Esophagus squamous epithelium (tissue), 5 donors: ENCODE data around the gene GTPBP3. TPM values are rescaled to one million over a fixed set of nuclear protein-coding genes. Genes with fewer than 3 reads are reported as not detected.
"Not testable (repeated sequence)": the region's sequence is repeated elsewhere in the genome, so short reads cannot be mapped to it uniquely, and the experiment has no call there.

Experiments
- DNase-seq: peaks from one replicate; lab custom pipeline; 2025; lab: John Stamatoyannopoulos, UW
- H3K27ac ChIP-seq, 4 donors: fragments of 200-600 bp; sonication (generic); one replicate each; pipeline ENCODE4 v1.5.1; 2016 to 2019; ENCODE audit warnings: mild to moderate bottlenecking in 1 of 4
- H3K27me3 ChIP-seq, 4 donors: fragments of 200-600 bp; sonication (generic); 1 replicate in 3 of 4; 2 replicates in 1 of 4; pipeline versions ENCODE4 v1.5.1 to v1.6.0; 2017 to 2021; ENCODE audit warnings: antibody characterized with exemption in 1 of 4
- H3K36me3 ChIP-seq, 3 donors: fragments of 200-600 bp; sonication (generic); one replicate each; pipeline ENCODE4 v1.5.1; 2016 to 2019
- H3K4me1 ChIP-seq, 3 donors: fragments of 200-600 bp; sonication (generic); one replicate each; pipeline ENCODE4 v1.5.1; 2017 to 2019
- H3K4me3 ChIP-seq, 4 donors: fragments of 200-600 bp; sonication (generic); 1 replicate in 3 of 4; 2 replicates in 1 of 4; pipeline ENCODE4 v1.5.1; 2016 to 2019; ENCODE audit warnings: mild to moderate bottlenecking in 2 of 4, moderate library complexity in 1 of 4
- H3K9me3 ChIP-seq, 3 donors: fragments of 200-600 bp; sonication (generic); one replicate each; pipeline ENCODE4 v1.5.1; 2016 to 2019
- POLR2A ChIP-seq, 4 donors: fragments of 450-650 bp; IDR thresholded peaks; one replicate each; pipeline ENCODE4 v1.6.1; 2017; ENCODE audit warnings: antibody characterized with exemption in 4 of 4, mild to moderate bottlenecking in 4 of 4, moderate library complexity in 3 of 4
- WGBS, 2 donors: methylation state at CpG; one replicate each; pipeline ENCODE4 v1.1.5; 2018; 5-methylcytosine and 5-hydroxymethylcytosine counted together
- intact Hi-C: fragments of 100-400 bp; cut with DNase I; formaldehyde crosslinking; loops from one replicate; pipeline ENCODE4 v1.15.0; 2022
- total RNA-seq, 4 donors: library from RNA; depleted of rRNA; stranded (reverse); fragments of >200 nt; gene quantifications; one replicate each; pipeline ENCODE4 v1.1.0, GENCODE V29; 2016
- TF ChIP-seq, protein P1 (sequence below), 6 experiments: fragments of 450-650 bp in 4 of 6; fragments of 200-600 bp in 2 of 6; sonication (generic) in 2 of 6; IDR thresholded peaks; one replicate each; pipeline ENCODE4 v1.5.1; 2016 to 2019; ENCODE audit warnings: antibody characterized with exemption in 6 of 6, mild to moderate bottlenecking in 4 of 6, moderate library complexity in 4 of 6
- donor health status: DM: yes; HTN: yes; CAD: no.

Gene GTPBP3
- total RNA-seq, 4 donors from 2014 or later: 22.7 to 34.9 (median 31.4) TPM

DNA sequence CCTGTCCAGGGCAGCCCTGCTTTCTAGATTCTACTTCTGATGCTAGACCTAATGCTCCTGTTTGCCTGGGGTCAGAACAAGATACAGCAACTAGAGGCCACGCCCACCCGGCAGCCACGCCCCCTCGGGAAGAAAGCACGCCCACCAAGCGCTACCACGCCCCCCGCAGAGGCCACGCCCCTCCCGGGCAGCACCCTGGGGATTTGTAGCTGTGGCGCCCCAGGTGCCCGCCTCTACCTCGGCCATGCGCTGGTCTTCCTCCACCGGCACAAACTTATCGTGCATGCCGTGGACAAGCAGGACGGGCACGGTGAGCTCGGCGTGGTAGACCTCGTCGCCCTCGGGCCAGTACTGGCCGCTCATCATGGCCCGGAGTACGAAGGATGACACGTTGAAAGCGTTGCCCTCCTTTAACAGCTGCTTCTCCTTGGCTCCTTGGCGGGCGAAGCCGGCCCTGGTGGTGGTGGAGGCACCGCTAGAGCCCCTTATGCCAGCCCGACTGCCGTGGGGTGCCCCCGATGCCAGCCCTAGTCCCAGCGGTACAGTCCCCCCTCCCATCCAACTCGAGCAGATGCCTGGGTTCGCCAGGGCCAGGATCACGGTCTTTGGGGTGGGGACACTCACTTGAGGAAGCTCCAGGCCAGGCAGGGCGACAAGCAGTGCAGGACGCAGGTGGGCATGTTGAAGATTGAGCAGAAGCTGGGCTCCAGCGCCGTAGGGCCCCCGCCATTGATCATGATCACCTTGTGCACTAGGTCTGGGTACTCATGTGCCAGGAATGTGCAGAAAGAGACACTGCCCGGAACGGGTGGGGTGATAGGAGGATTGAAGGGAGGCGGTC, 43.1 kb upstream of the GTPBP3 start:
- Histone ChIP-seq H3K27ac (peak overlapping the region in 1 of 4 donors; percentile 3), H3K4me3 (no peak overlapping the region), H3K27me3 (peaks cover 0 to 2% (median 0%) of the 10 kb centered on the region in 4 donors), H3K9me3 (no peaks in the 10 kb centered on the region), H3K4me1 (peaks cover 8 to 33% (median 8%) of the 10 kb centered on the region in 3 donors), H3K36me3 (peaks cover 0 to 18% (median 0%) of the 10 kb centered on the region in 3 donors)
- 67 to 93% methylated on average over 10 to 19 of the region's 48 CpGs for WGBS, 2 donors
- DNase-seq: no peak
- TF ChIP-seq, protein P1, sequence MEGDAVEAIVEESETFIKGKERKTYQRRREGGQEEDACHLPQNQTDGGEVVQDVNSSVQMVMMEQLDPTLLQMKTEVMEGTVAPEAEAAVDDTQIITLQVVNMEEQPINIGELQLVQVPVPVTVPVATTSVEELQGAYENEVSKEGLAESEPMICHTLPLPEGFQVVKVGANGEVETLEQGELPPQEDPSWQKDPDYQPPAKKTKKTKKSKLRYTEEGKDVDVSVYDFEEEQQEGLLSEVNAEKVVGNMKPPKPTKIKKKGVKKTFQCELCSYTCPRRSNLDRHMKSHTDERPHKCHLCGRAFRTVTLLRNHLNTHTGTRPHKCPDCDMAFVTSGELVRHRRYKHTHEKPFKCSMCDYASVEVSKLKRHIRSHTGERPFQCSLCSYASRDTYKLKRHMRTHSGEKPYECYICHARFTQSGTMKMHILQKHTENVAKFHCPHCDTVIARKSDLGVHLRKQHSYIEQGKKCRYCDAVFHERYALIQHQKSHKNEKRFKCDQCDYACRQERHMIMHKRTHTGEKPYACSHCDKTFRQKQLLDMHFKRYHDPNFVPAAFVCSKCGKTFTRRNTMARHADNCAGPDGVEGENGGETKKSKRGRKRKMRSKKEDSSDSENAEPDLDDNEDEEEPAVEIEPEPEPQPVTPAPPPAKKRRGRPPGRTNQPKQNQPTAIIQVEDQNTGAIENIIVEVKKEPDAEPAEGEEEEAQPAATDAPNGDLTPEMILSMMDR (IDR thresholded peaks at IDR 0.05): no peak
- TF ChIP-seq POLR2A (IDR thresholded peaks at IDR 0.05): no peak
- intact Hi-C loops: loop anchor here (10.0 kb wide), 1 partner anchor 91 kb away; no protein-coding TSS in a partner anchor

DNA sequence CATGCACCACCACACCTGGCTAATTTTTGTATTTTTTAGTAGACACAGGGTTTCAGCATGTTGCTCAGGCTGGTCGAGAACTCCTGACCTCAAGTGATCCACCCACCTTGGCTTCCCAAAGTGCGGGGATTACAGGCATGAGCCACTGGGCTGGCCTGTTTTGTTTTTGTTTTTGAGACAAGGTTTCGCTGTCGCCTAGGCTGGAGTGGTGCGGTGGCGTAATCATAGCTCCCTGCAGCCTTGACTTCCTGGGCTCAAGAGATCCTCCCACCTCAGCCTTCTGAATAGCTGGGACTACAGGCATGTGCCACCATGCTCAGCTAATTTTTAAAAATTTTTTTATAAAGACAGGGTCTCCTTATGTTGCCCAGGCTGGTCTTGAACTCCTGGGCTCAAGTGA, 41.8 kb upstream of the GTPBP3 start:
- Histone ChIP-seq H3K4me1 (peaks cover 8 to 28% (median 8%) of the 10 kb centered on the region in 3 donors), H3K36me3 (peaks cover 0 to 24% (median 0%) of the 10 kb centered on the region in 3 donors)
- H3K27me3 ChIP-seq, H3K9me3 ChIP-seq, DNase-seq, H3K4me3 ChIP-seq, H3K27ac ChIP-seq: not testable (repeated sequence)
- 88 to 92% methylated on average over 5 to 6 of the region's 6 CpGs for WGBS, 2 donors
- intact Hi-C loops: loop anchor here (10.0 kb wide), 1 partner anchor 89 kb away; no protein-coding TSS in a partner anchor

DNA sequence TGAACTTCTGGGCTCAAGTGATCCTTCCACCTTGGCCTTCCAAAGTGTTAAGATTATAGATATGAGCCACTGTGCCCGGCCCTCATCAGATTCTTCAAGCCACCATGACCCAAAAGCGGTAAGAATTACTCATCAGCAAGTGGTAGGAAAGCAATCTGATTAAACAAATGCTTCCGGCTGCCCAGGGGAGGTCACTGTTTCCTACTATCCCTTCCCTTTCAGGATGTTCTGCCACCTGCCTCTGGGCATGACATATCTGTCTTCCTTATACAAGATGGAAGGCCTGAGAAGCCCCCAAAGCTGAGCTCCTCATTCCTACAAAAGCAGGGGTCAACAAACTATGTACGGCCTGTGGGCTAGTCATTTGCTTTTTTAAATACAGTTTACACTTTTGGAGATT, 41.1 kb upstream of the GTPBP3 start:
- Histone ChIP-seq H3K9me3 (no peaks in the 10 kb centered on the region), H3K27me3 (no peaks in the 10 kb centered on the region), H3K36me3 (peaks cover 0 to 32% (median 0%) of the 10 kb centered on the region in 3 donors), H3K4me1 (peaks cover 8 to 31% (median 8%) of the 10 kb centered on the region in 3 donors), H3K27ac (no peak overlapping the region), H3K4me3 (no peak overlapping the region)
- intact Hi-C loops: loop anchor here (10.0 kb wide), 1 partner anchor 89 kb away; no protein-coding TSS in a partner anchor
- TF ChIP-seq, protein P1 (IDR thresholded peaks at IDR 0.05): no peak
- no peak for TF ChIP-seq POLR2A (IDR thresholded peaks at IDR 0.05)
- WGBS, 2 donors: 47 to 49% methylated on average over 4 of the region's 4 CpGs
- DNase-seq: no peak

DNA sequence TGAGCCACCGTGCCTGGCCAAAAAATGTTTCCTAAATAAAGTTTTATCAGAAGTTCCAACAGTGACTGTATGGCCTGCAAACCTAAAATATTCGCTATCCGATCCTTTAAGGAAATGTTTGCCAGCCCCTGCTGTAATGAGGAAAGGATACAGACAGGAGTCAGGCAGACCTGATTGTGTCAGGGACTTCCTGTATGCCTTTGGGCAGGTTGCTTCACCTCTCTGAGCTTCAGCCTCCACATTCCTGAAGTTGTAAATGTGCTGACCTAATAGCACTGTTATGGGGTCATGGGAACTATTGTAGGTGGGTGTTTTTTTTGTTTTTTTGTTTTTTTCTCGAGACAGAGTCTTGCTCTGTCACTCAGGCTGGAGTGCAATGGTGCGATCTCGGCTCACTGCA, 40.4 kb upstream of the GTPBP3 start:
- peaks cover 5 to 34% (median 6%) of the 10 kb centered on the region in 3 donors for H3K4me1 ChIP-seq
- no peak for TF ChIP-seq POLR2A (IDR thresholded peaks at IDR 0.05)
- TF ChIP-seq, protein P1 (IDR thresholded peaks at IDR 0.05): no peak
- no peak overlapping the region for H3K27ac ChIP-seq
- H3K36me3 ChIP-seq: peaks cover 0 to 34% (median 0%) of the 10 kb centered on the region in 3 donors
- intact Hi-C loops: loop anchor here (10.0 kb wide), 1 partner anchor 88 kb away; no protein-coding TSS in a partner anchor
- 79 to 94% methylated on average over 6 of the region's 6 CpGs for WGBS, 2 donors
- H3K4me3 ChIP-seq: no peak overlapping the region
- H3K9me3 ChIP-seq: no peaks in the 10 kb centered on the region
- no peaks in the 10 kb centered on the region for H3K27me3 ChIP-seq
- DNase-seq: no peak

DNA sequence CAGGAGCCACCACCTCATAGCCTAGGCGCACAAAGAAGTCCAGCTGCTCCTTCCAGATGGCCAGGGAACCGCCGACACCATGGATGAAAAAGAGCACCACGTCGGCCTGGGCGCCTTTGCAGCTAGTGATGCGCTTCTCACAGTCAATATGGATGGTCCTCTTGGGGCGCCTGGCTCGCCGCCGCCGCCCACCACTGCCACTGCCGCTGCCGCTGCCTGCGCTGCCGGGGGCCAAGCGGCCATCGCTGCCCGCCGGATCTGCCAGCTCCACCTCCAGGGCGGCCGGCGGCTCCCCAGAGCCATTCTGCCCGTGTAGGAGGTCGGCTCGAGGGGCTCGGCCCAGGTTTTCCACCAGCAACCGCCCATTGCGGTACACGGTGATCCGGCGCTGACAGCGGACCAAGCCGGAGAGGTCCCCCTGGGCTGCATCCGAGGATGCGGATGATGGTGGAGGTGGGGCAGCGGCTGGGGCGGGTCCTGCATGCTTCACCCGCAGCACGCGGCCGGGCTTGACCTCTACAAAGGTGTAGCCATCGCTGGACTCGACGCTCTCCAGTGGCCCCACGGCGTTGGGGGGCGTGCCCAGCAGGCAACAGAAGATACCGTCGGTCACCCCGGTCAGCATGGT, 36.2 kb upstream of the GTPBP3 start:
- peaks cover 17 to 47% (median 28%) of the 10 kb centered on the region in 3 donors for H3K4me1 ChIP-seq
- H3K27ac ChIP-seq: no peak overlapping the region
- WGBS, 2 donors: 100% methylated on average over 1 of the region's 51 CpGs; no CpG with 5 or more reads in 1 of the 2 donors
- H3K27me3 ChIP-seq: no peaks in the 10 kb centered on the region
- no peak for DNase-seq
- no peak for TF ChIP-seq POLR2A (IDR thresholded peaks at IDR 0.05)
- TF ChIP-seq, protein P1 (IDR thresholded peaks at IDR 0.05): no peak
- intact Hi-C loops: no loop called here
- H3K36me3 ChIP-seq: peaks cover 0 to 26% (median 0%) of the 10 kb centered on the region in 3 donors
- no peak overlapping the region for H3K4me3 ChIP-seq
- H3K9me3 ChIP-seq: no peaks in the 10 kb centered on the region
